GM21390 (cell line): Measurements from ENCODE around the gene PGRMC1.
A peak's percentile ranks its signal among the peaks of the same experiment; 100 is the strongest.
"Not testable (repeated sequence)": the region's sequence is repeated elsewhere in the genome, so short reads cannot be mapped to it uniquely, and the experiment has no call there.

Source experiments
- ATAC-seq: cut with Tn5 transposase; IDR thresholded peaks from one replicate; pipeline ENCODE4 v1.9.1; 2021; ENCODE audit not compliant: unreplicated experiment

Gene PGRMC1

DNA sequence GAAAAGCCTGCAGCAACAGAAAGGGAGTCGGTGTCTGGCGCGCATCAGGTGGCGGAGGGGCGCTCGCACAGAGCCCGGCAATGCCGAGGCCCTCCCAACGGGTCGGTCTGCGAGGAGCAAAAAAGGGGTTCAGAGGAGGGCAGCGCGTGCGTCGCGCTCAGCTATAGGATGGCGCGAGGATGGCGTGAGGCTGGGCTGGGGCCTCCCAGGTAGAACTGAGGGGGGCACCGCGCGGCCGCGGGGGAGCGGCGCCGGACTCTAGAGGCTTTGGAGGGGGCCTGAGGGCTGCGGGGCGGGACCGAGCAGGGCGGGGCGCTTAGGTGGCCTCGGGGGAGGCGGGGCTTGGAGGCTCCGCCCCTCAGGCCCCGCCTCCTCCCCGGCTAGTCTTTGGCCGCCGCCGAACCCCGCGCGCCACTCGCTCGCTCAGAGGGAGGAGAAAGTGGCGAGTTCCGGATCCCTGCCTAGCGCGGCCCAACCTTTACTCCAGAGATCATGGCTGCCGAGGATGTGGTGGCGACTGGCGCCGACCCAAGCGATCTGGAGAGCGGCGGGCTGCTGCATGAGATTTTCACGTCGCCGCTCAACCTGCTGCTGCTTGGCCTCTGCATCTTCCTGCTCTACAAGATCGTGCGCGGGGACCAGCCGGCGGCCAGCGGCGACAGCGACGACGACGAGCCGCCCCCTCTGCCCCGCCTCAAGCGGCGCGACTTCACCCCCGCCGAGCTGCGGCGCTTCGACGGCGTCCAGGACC is at the start of gene PGRMC1:
Gene PGRMC1, plus strand, starts transcription at position 414 of the 751 bp plus-strand sequence. Its CDS starts 79 bp downstream, at position 493.
- ATAC-seq: peak; percentile 93

DNA sequence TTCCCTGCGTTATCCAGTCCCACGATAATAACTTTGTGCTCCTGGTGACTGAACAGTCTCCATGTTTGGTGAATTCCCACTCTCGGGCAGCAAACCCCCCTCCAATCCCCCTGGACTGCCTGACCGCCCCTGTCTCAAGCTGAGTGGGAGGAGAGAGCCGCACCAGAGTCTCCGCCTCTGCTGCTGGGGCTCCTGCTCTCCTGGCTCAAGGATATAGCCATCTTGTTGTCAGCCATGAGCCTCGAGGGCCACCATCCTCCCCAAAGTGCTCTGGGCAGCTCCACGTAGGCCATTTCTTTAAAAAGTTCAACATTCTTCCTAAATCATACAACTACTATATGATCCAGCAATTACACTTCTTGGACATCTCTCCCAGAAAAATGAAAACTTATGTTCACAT is 49.3 kb upstream of the PGRMC1 start:
- ATAC-seq: no peak

DNA sequence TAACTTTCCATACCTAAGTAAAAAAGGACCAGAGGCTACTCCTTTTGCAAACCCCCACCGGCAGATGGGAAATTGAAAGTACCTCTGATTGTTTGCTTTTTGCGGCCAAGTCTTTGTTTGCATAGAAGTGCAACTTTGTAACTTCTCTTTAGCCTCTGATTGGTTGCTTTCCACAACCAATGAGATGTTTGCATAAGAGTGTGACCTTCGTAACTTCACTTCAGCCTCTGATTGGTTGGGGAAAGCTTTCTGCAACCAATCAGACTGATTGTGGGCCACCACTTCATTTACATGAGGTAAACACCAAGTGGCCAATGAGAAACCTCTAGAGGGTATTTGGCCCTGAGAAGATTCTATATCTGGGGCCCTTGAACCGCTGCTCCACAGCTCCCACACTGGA is 48.8 kb upstream of the PGRMC1 start:
- no peak for ATAC-seq

DNA sequence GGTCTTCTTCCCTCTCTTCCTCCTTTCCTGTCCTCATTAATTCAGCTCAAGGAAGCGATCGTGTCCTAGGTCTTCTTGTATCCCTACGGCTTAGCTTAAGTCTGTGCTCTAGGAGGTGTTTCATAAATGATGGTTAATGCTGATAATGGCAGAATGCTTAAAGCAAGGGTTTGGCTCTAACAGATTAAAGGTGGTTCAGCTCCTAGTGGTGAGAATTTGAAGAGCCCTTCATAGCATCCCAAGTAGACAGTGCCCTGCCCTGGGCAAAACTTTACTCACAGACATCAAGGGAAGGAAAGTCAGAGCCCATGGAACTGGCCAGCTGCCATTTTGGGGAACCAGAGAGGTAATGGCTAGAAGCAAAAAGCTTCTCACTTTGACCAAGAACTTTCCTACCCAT is 47.0 kb upstream of the PGRMC1 start:
- no peak for ATAC-seq

DNA sequence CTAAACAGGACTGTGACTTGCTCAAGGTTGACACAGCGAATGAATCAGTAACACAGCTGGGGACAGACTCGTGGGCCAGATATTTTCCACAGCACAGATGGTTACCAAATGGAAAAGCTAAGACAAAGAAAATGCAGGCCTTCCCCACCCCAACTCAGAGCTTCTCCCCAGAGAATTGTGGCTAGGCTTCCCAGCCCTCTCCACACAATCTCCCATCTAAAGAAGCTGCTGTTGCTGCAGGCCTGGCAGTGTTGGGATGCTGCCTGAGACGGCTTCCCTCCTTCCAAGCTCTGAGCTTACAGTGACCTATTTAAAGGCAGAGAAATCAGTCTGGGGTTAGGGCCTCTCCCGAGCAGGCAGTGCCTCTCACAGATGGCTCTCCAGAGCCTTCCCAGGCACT is 46.5 kb upstream of the PGRMC1 start:
- ATAC-seq: no peak

DNA sequence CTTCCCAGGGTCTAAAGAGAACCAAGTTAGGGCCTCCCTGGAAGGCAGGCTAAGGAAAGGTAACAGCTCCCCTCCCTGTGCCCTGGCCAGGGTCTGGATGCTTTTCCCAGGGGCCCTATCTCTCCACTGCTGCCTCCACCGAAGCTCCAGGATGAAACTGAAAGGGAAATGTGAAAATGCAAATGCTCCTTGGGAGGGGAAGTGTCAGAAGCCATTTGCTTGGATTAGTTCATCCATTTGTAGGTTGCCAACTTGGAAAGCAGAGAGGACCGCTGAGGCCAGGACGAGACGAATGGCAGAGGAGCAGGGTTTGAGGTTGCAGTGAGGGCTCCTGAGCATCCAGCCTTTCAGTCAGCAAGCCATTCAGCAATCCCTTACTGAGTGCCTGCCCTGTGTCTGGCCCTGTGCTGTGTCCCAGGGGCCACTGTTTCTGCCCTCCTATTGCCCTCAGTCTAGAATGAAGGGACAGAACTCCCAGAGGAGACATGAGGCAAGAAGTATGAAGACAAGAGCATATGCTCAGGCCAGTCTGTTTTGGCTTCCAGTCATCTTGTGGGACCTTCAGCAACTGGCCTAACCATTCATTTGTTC is 45.9 kb upstream of the PGRMC1 start:
- no peak for ATAC-seq

DNA sequence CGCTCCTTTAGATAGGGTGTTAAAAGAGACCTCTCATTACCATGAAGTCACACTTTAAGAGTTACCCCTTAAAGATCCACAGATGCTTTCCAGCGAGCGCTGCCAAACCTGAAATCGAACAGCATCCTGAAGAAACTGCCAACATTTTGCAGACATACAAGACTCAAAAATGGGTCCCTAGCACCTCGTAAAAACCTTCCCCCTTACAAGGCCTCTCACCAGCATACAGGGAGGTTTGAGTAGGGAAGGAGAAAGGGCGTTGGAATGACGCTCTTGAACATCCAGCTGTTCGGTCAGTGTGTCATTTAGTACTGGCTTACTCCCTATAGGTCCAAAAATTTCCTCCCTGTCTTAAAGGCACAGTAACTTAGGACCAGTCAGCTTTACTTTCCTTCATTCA is 45.3 kb upstream of the PGRMC1 start:
- no peak for ATAC-seq

DNA sequence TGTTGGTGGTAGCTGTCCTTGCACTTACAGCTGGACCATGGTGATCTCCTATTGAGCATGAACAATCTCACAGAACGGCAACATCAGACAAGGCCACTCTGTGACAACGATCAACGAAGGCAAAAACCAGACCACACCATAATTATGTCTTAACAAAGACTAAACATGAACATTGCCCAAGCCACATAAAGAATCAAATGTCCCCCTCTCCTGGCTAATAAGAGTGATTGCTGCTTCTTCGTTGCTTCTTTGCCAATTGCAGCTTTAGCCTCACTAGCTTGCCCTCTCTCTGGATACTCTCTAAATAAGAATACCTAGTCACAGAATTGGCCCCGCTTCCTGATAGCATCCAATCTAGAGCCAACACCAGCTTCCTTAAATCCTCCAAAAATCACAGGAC is 41.5 kb upstream of the PGRMC1 start:
- ATAC-seq: no peak

DNA sequence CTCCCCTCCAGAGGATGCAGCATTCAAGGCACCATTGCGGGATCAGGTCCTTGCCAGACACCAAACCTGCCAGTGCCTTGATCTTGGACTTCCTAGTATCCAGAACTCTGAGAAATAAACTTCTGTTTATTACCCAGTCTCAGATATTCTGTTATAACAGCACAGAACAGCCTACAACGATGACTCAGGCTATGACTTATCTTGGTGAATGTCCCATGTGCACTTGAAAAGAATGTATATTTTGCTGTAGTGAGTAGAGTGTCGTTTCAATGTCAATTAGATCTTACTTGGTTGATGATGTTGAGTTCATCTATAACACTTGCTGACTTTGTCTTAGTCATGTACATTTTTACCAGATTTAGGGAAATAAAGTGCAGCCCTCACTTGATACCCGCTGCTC is 34.5 kb upstream of the PGRMC1 start:
- ATAC-seq: no peak

DNA sequence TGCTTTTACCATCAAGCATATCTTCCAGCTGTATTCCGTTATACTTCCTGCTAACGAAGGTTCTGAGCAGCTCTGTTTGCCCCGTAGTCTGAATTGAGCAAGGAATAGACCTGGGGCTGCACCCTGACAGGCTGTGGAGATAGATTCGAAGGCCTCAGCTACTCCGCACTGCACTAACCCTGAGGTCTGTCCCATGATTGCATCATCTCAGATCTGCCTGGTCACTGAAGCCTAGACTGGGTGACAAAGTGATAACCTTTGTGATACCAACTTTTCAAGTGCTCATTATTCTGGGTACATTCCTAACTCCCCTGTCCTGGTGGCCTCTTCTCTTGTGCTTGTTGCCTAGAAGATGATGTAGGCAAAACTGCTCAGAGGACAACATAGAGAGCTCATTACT is 29.9 kb upstream of the PGRMC1 start:
- ATAC-seq: no peak

DNA sequence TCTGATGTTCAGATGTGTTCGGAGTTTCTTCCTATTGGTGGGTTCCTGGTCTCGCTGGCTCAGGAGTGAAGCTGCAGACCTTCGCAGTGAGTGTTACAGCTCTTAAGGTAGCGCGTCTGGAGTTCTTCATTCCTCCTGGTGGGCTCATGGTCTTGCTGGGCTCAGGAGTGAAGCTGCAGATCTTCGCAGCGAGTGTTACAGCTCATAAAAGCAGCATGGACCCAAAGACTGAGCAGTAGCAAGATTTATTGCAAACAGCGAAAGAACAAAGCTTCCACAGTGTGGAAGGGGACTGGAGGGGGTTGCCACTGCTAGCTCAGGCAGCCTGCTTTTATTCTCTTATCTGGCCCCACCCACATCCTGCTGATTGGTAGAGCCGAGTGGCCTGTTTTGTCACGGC is 28.6 kb upstream of the PGRMC1 start:
- not testable (repeated sequence) for ATAC-seq

DNA sequence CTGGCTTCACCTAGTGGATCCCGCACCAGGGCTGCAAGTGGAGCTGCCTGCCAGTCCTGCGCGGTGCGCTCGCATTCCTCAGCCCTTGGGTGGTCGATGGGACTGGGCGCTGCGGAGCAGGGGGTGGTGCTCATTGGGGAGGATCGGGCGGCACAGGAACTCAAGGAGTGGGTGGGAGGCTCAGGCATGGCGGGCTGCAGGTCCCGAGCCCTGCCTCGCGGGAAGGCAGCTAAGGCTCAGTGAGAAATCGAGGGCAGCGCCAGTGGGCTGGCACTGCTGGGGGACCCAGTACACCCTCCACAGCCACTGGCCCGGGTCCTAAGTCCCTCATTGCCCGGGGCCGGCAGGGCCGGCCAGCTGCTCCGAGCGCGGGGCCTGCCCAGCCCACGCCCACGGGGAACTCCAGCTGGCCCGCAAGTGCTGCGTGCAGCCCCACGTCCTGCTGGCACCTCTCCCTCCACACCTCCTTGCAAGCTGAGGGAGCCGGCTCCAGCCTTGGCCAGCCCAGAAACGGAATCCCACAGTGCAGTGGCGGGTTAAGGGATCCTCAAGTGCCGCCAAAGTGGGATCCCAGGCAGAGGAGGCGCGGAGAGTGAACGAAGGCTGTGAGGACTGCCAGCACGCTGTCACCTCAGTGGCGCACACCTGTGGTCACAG is 27.6 kb upstream of the PGRMC1 start:
- ATAC-seq: no peak

DNA sequence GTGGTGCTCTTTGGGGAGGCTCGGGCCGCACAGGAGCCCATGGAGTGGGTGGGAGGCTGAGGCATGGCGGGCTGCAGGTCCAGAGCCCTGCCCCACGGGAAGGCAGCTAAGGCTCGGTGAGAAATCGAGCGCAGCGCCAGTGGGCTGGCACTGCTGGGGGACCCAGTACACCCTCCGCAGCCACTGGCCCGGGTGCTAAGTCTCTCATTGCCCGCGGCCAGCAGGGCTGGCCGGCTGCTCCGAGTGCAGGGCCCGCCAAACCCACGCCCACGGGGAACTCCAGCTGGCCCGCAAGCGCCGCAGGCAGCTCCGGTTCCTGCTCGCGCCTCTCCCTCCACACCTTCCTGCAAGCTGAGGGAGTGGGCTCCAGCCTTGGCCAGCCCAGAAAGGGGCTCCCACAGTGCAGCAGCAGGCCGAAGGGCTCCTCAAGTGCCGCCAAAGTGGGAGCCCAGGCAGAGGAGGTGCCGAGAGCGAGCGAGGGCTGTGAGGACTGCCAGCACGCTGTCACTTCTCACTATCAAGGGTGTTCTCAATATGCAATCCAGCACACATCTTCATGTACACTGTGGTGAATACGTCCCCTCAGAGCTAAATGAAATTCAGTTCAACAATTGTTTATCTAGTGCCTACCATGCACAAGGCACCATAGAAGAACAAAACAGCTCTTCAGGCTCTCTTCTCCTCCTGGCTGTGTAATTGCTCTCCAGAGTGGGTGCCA is 25.0 kb upstream of the PGRMC1 start:
- ATAC-seq: not testable (repeated sequence)

DNA sequence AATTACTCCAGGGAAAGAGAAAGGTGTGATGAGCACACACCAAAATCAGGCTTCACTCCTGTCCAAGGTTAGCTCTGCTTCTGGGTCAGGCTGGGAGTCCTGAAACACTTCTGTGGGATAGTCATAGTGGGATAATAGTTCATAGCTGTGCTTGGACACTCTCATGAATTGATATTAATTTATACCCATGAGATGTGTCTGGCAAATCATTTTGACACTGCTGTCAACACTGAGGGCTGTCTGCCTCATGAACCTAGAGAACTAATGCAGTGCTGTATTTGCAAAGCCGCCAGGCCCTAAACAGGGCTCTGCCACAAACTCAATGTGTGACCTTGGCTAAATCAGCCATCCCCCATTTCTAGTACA is 24.5 kb upstream of the PGRMC1 start:
- ATAC-seq: no peak

DNA sequence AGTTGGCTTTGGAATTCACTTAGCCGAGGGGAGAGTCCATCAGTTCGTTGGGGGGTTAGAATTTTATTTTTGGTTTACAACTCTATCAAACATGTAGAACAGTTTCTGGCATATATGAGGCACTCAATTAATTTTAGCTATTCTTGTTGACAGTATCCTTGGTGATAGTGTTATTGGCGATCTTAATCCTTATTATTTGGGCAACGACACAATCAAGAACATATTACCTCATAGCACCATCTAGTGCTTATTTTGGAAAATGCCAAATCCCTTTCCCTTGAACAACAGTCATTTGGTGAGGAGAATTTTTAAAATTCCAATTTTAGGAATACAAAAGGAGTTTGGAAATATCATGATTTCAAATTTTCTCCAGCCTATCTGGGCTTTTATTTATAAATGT is 17.9 kb upstream of the PGRMC1 start:
- no peak for ATAC-seq

DNA sequence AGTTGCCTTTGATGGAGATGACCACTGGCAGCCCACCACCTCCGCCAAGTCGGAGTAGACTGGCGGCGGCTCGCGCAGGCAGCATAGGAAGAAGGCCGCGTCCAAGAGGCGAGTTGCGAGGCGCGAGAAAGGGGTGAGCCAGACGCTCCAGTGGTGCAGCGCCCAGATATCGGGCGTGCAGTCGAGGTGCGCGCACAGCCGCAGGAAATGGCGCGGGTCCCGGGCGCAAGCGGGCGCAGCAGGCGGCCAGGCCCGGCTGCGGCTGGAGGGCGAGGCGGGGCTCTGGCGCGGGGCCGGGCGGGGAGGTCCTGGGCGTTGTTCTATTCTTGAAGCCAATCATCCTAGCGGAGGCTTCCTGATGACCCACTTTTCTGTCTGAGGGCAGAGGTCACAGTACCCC is 13.2 kb upstream of the PGRMC1 start:
- no peak for ATAC-seq

DNA sequence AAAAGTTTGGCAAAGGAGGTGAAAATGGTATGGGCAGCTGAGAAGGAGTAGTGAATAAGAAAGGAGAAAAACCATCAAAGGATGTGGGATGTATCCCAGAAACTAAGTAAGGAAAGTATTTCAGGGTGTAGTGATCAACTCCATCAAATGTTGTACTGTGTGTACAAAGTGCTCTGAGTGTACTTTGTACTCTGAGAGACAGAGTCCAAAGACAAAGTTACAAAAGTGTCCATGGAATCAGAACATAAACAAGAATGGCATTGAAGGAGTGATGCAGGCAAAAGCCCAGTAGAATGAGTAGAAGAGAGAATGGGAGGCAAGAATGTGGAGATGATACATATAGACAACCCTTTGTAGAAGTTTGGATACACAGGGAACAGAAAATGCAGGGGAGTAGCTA is 12.3 kb upstream of the PGRMC1 start:
- no peak for ATAC-seq

DNA sequence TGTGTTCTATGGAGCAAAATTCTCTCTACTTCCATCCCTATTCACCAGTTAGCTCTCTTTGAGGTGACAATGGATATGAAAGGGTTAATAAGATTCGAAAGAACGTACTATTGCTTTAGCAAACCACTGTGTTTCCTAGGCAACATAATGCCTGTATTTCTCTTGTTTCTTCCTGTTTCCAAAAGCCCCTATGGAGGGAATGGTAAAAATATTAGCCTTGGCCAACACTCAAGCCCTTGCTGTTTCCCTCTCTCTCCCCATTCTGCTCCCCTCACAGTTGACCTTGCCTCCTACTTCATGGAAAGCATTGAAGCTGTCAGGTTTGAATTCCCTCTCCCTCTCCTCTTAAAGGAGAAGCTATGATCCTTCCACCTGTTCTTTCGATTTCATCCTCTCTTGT is 9.6 kb upstream of the PGRMC1 start:
- no peak for ATAC-seq

DNA sequence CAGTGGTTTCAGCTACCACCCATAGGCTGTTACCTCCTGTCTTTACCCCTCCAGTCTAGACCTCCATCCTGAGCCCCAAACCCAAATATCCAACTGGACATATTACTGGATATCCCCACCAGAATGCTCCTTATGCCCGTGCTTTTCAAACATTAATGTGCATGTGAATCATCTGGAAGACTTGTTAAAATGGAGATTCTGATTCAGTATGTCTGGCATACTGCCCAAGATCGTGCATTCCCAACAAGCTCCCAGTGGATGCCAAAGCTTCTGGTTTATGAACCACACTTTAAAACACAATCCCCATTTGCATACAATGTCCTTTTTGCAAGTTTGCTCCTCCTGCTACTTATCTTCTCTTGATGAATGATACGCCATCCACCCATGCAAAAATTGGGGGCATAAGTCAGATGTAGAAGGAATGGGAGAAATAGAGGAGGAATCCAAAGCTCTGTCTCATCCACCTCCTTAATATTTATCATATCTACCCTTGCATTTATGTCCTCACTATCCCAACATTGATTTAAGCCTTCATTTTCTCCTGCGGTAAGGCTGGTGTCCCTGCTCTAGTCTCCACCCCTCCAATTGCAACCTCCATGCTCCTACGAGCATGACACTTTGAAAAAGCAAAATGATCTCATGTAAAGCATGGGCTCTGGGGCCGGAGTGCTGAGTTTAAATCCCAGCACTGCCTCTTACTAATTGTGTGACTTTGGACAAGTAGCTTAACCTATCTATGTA is 7.4 kb upstream of the PGRMC1 start:
- no peak for ATAC-seq

DNA sequence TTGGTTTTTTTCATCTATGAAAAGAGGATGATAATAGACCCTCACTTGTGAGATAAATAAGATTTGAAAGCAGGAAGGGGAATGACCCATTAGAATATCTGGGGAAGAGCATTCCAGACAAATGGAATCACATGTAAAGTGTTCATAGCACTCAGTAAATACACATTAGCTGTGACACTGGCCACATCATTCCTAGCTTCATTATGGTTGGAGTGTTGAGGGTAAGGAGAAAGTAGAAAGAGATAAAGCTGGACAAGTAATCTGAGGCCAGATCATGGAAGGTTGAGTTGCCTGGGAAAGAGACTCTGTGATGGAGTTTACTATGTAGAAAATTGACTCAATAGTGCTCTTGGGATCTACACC is 6.9 kb upstream of the PGRMC1 start:
- no peak for ATAC-seq

DNA sequence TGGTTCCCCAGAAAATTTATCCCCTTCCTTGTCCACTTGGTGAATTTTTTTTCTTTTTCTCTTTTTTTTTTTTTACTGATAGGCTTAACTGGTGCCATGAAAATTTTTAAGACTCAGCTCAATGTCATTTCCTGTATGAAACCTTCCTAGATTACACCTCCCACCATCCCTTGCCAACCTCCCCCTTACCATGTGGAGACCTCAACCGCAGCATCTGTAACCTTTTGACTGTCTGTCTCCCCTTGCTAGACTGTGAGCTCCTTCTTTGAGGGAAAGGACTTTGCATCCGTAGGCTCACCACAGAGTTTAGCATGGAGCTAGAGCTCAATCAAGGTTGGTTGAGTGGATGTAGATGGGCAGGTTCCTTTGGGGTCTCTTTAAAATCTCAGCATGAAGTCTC is 5.2 kb upstream of the PGRMC1 start:
- no peak for ATAC-seq
